ENCODE results near the gene ABR. TPM values are rescaled to one million over a fixed set of nuclear protein-coding genes. Genes with fewer than 3 reads are reported as not detected.
"Not testable (repeated sequence)": the region's sequence is repeated elsewhere in the genome, so short reads cannot be mapped to it uniquely, and the experiment has no call there.

The ABR gene
- total RNA-seq, 1 donor from 2014 or later, result 59.7 TPM

DNA sequence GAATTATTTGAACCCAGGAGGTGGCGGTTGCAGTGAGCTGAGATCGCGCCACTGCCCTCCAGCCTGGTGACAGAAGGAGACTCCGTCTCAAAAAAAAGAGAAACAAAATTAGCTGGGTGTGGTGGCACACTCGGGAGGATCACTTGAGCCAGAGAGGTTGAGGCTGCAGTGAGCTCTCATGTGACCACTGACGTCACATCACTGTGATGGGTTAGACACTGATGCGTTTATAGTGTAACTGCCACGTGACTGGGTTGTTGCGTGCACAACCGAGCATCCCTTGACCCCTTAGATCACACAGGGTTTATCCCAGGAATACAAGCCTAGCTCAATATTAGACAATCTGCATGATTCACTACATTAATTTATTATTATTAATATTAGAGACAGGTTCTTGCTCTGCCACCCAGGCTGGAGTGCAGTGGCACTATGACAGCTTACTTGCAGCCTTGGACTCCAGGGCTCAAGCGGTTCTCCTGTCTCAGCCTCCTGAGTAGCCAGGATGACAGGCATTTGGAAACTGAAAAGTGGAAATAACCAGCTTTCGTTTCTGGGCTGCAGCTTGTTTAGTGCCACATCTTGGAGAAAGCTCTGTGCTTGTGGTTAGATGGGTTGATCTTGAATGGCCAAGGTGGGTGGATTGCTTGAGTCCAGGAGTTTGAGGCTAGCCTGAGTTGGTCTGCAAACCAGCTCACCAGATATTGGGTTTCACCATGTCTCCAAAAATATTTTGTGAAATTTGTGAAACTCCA lies 26.4 kb upstream of the ABR start:
- Mint-ChIP-seq H3K36me3 (ENCODE audit: low read depth) (no peaks in the 10 kb centered on the region), H3K4me3 (no peak overlapping the region), H3K27ac (ENCODE audit: unreplicated experiment) (no peak overlapping the region), H3K4me1 (peaks cover 4% of the 10 kb centered on the region), H3K9me3 (no peaks in the 10 kb centered on the region), H3K27me3 (ENCODE audit: low read depth) (peaks cover 23% of the 10 kb centered on the region)
- TF ChIP-seq, protein P1, sequence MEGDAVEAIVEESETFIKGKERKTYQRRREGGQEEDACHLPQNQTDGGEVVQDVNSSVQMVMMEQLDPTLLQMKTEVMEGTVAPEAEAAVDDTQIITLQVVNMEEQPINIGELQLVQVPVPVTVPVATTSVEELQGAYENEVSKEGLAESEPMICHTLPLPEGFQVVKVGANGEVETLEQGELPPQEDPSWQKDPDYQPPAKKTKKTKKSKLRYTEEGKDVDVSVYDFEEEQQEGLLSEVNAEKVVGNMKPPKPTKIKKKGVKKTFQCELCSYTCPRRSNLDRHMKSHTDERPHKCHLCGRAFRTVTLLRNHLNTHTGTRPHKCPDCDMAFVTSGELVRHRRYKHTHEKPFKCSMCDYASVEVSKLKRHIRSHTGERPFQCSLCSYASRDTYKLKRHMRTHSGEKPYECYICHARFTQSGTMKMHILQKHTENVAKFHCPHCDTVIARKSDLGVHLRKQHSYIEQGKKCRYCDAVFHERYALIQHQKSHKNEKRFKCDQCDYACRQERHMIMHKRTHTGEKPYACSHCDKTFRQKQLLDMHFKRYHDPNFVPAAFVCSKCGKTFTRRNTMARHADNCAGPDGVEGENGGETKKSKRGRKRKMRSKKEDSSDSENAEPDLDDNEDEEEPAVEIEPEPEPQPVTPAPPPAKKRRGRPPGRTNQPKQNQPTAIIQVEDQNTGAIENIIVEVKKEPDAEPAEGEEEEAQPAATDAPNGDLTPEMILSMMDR (conservative IDR thresholded peaks at IDR 0.05), result no peak
- DNase-seq (ENCODE audit: low read depth, low spot score), result no peak

DNA sequence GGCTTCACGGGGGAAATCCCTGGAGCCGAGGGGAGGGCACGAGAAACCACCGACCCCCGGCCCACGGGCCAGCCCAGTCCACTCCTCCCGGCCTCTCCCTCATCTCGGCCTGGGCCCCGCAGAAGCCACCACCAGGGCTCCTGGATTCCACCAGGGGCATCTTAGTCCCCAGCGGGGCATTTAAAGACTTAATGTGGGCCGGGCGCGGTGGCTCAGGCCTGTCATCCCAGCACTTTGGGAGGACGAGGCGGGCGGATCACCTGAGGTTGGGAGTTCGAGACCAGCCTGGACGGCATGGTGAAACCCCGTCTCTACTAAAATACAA lies 24.1 kb upstream of the ABR start:
- Mint-ChIP-seq H3K36me3 (ENCODE audit: low read depth) (no peaks in the 10 kb centered on the region), H3K4me1 (peaks cover 4% of the 10 kb centered on the region), H3K27me3 (ENCODE audit: low read depth) (peaks cover 8% of the 10 kb centered on the region), H3K27ac (ENCODE audit: unreplicated experiment) (no peak overlapping the region), H3K9me3 (no peaks in the 10 kb centered on the region), H3K4me3 (peak overlapping the region; percentile 66)
- TF ChIP-seq, protein P1 (conservative IDR thresholded peaks at IDR 0.05), result peak; percentile 16
- DNase-seq (ENCODE audit: low read depth, low spot score), result no peak

DNA sequence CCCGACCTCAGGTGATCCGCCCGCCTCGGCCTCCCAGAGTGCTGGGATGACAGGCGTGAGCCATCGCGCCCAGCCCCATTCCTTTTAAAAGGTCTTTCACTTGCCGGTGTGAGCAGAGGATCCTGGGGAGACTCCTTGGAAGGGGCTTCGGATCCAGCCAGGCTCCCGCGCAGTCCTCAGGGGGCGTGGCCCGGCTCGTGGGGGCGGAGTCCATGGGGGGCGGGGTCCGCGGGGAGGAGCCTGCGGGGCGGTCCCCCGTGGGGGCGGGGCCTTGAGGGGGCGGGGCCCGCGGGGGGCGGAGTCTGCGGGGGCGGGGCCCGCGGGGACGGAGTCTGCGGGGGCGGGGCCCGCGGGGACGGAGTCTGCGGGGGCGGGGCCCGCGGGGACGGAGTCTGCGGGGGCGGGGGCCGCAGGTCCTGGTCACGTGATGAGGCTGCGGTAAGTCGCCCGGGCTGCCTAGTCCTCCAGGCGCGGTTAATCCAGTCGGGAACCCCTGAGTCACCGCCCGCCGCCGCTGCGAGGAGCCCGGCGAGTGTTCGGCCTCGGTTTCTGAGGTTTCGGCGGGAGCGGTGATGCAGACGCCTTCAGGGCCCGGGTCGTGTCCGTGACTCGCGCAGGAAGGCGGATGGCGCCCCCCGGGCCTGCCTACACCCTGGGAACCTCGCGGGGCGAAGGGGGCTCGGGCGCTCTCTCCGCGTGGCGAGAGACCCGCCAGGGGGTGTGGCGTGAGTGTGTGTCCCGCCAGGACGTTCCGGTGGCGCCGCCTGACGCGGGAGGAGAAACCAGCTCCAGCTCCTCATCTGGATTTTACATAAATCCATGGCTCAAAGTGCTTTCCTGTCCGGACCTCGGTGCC lies 23.6 kb upstream of the ABR start:
- TF ChIP-seq, protein P1 (conservative IDR thresholded peaks at IDR 0.05), result no peak
- peak; percentile 74 for DNase-seq (ENCODE audit: low read depth, low spot score)
- Mint-ChIP-seq H3K27ac (ENCODE audit: unreplicated experiment) (no peak overlapping the region), H3K36me3 (ENCODE audit: low read depth) (no peaks in the 10 kb centered on the region), H3K27me3 (ENCODE audit: low read depth) (peaks cover 6% of the 10 kb centered on the region), H3K9me3 (no peaks in the 10 kb centered on the region), H3K4me3 (peak overlapping the region; percentile 66), H3K4me1 (peaks cover 4% of the 10 kb centered on the region)

DNA sequence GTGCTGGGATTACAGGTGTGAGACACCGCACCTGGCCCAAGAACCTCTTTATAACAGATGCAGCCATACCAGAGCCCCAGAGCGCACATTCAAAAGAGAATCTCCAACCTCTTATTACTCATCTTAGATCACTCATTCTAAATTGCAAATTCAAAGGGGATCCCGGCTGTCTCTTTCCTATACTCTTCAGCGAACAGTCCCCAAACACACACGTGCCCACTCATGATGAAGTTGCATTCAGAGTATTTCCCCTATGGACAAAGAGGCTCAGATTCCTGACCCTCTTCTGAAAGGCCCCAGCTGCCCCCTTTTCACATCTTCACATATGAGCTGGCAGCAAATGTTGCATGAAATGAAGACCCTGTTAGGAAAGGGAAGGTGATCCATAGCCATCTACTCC lies 22.5 kb upstream of the ABR start:
- TF ChIP-seq, protein P1 (conservative IDR thresholded peaks at IDR 0.05), result no peak
- H3K36me3 Mint-ChIP-seq (ENCODE audit: low read depth), result no peaks in the 10 kb centered on the region
- no peaks in the 10 kb centered on the region for H3K9me3 Mint-ChIP-seq
- DNase-seq (ENCODE audit: low read depth, low spot score), result no peak
- peaks cover 3% of the 10 kb centered on the region for H3K27me3 Mint-ChIP-seq (ENCODE audit: low read depth)
- H3K4me3 Mint-ChIP-seq, result peak overlapping the region; percentile 47
- peaks cover 4% of the 10 kb centered on the region for H3K4me1 Mint-ChIP-seq
- no peak overlapping the region for H3K27ac Mint-ChIP-seq (ENCODE audit: unreplicated experiment)

DNA sequence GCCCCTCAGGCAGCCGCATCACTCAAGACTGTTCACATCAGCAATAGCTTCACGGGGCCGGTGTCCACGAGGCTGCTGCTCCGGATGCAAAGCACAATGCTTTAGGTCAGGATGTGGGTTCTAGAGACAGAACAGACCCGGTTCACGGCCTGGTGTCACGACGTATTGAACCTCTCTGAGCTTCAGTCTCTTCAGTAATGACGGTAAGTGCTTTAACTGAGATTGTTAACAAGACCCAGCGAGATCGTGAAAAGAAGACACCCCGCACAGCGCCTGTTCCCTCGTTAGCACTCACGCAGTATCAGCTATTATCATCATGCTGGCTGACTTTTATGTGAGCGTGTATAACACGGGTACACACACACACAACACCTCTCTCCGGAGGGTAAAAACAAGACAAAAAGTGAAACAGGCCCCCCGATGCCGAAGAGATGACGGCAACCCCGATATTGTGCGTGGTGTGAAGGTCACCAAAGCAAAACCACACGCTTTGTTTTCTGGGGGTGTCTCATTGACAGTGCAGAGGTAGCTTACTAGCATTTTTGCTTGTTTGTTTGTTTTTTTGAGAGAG lies 21.4 kb upstream of the ABR start:
- DNase-seq (ENCODE audit: low read depth, low spot score), result no peak
- TF ChIP-seq, protein P1 (conservative IDR thresholded peaks at IDR 0.05), result no peak
- Mint-ChIP-seq H3K4me3 (no peak overlapping the region), H3K27me3 (ENCODE audit: low read depth) (peaks cover 3% of the 10 kb centered on the region), H3K27ac (ENCODE audit: unreplicated experiment) (no peak overlapping the region), H3K4me1 (peaks cover 4% of the 10 kb centered on the region), H3K36me3 (ENCODE audit: low read depth) (no peaks in the 10 kb centered on the region), H3K9me3 (no peaks in the 10 kb centered on the region)

DNA sequence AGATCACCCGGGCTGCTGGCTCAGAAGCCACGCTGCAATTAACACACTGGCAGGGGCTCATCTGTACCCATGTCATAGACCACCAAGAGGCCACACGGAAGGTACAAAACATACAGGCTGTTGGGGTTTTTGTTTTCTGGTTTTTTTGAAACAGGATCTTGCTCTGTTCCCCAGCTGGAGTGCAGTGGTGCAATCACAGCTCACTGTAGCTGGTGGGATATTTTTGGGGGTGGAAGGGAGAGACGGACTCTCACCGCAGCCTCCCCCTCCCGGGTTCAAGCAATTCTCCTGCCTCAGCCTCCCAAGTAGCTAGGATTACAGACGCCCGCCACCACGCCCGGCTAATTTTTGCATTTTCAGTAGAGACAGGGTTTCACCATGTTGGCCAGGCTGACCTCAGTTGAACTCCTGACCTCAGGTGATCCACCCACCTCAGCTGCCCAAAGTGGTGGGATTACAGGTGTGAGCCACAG lies 19.5 kb upstream of the ABR start:
- H3K27me3 Mint-ChIP-seq (ENCODE audit: low read depth); H3K9me3 Mint-ChIP-seq; H3K27ac Mint-ChIP-seq (ENCODE audit: unreplicated experiment); H3K4me3 Mint-ChIP-seq; H3K4me1 Mint-ChIP-seq; DNase-seq (ENCODE audit: low read depth, low spot score); H3K36me3 Mint-ChIP-seq (ENCODE audit: low read depth): not testable (repeated sequence)
